ENCODE data around the gene ABI3BP. TPM values are rescaled to one million over a fixed set of nuclear protein-coding genes. Genes with fewer than 3 reads are reported as not detected.

The ABI3BP gene
- total and polyA plus RNA-seq, 2 donors (not counting 1 experiment from before 2014, with no cell fraction given), result 4.8 to 62.9 TPM

- Histone ChIP-seq H3K4me3 (replicated peaks in 1 of 4; ENCODE audit: control extremely low read depth in 1 of 4, insufficient read depth in 1 of 4, low read depth in 3 of 4, low read length in 4 of 4) (peak overlapping the region; percentile 57 to 66 (median 61)), H3K36me3 (ENCODE audit: control insufficient read depth, insufficient read depth, low read length) (no peaks in the 10 kb centered on the region), H3K27me3 (ENCODE audit: control insufficient read depth, insufficient read depth, low read length) (no peaks in the 10 kb centered on the region), H3K79me2 (ENCODE audit: control insufficient read depth, insufficient read depth, low read length) (no peaks in the 10 kb centered on the region), H3K4me2 (ENCODE audit: extremely low read depth, insufficient read depth, low read length) (peak overlapping the region; percentile 98), H3K9me3 (ENCODE audit: control insufficient read depth, insufficient read depth, low read depth, low read length) (no peaks in the 10 kb centered on the region), H3K4me1 (ENCODE audit: control insufficient read depth, extremely low read depth, insufficient read depth, low read length) (no peaks in the 10 kb centered on the region), H3K9ac (ENCODE audit: insufficient read depth, low read length) (peak overlapping the region; percentile 57), H2AFZ (ENCODE audit: low read length) (peak overlapping the region; percentile 93), H3K27ac (ENCODE audit: insufficient read depth, low read length) (peak overlapping the region; percentile 60), H4K20me1 (ENCODE audit: control insufficient read depth, extremely low read depth, insufficient read depth, low read length) (no peaks in the 10 kb centered on the region)
- TF ChIP-seq EZH2 (IDR thresholded peaks at IDR 0.05; ENCODE audit: low read length, missing control alignments) (no peak), CTCF (conservative IDR thresholded peaks at IDR 0.05 in 1 of 2, IDR thresholded peaks at IDR 0.05 in 1 of 2; ENCODE audit: low read depth in 1 of 2, low read length in 2 of 2) (no peak)
- peak in 1 of 2 donors; percentile 68 for DNase-seq (ENCODE audit: low read depth in 2 of 2)
Measured at GRCh38 chr3:100992231-100993012, 799 bp downstream of the ABI3BP start.

- Histone ChIP-seq H3K4me3 (replicated peaks in 1 of 4; ENCODE audit: control extremely low read depth in 1 of 4, insufficient read depth in 1 of 4, low read depth in 3 of 4, low read length in 4 of 4) (no peak overlapping the region), H2AFZ (ENCODE audit: low read length) (no peak overlapping the region), H3K27me3 (ENCODE audit: control insufficient read depth, insufficient read depth, low read length) (no peaks in the 10 kb centered on the region), H3K9ac (ENCODE audit: insufficient read depth, low read length) (no peak overlapping the region), H3K79me2 (ENCODE audit: control insufficient read depth, insufficient read depth, low read length) (no peaks in the 10 kb centered on the region), H3K27ac (ENCODE audit: insufficient read depth, low read length) (no peak overlapping the region), H3K9me3 (ENCODE audit: control insufficient read depth, insufficient read depth, low read depth, low read length) (no peaks in the 10 kb centered on the region), H3K4me2 (ENCODE audit: extremely low read depth, insufficient read depth, low read length) (no peak overlapping the region), H3K4me1 (ENCODE audit: control insufficient read depth, extremely low read depth, insufficient read depth, low read length) (peaks cover 3% of the 10 kb centered on the region), H4K20me1 (ENCODE audit: control insufficient read depth, extremely low read depth, insufficient read depth, low read length) (no peaks in the 10 kb centered on the region), H3K36me3 (ENCODE audit: control insufficient read depth, insufficient read depth, low read length) (no peaks in the 10 kb centered on the region)
- no peak for DNase-seq (ENCODE audit: low read depth in 2 of 2)
- TF ChIP-seq EZH2 (IDR thresholded peaks at IDR 0.05; ENCODE audit: low read length, missing control alignments), result no peak
- TF ChIP-seq CTCF (conservative IDR thresholded peaks at IDR 0.05 in 1 of 2, IDR thresholded peaks at IDR 0.05 in 1 of 2; ENCODE audit: low read depth in 1 of 2, low read length in 2 of 2), result no peak
Measured at GRCh38 chr3:100988080-100988479, 5.1 kb downstream of the ABI3BP start.

- Histone ChIP-seq H3K9ac (ENCODE audit: insufficient read depth, low read length) (no peak overlapping the region), H2AFZ (ENCODE audit: low read length) (peak overlapping the region; percentile 12), H3K4me2 (ENCODE audit: extremely low read depth, insufficient read depth, low read length) (no peak overlapping the region), H3K27me3 (ENCODE audit: control insufficient read depth, insufficient read depth, low read length) (no peaks in the 10 kb centered on the region), H3K27ac (ENCODE audit: insufficient read depth, low read length) (no peak overlapping the region), H4K20me1 (ENCODE audit: control insufficient read depth, extremely low read depth, insufficient read depth, low read length) (no peaks in the 10 kb centered on the region), H3K4me1 (ENCODE audit: control insufficient read depth, extremely low read depth, insufficient read depth, low read length) (peaks cover 3% of the 10 kb centered on the region), H3K79me2 (ENCODE audit: control insufficient read depth, insufficient read depth, low read length) (no peaks in the 10 kb centered on the region), H3K9me3 (ENCODE audit: control insufficient read depth, insufficient read depth, low read depth, low read length) (no peaks in the 10 kb centered on the region), H3K36me3 (ENCODE audit: control insufficient read depth, insufficient read depth, low read length) (no peaks in the 10 kb centered on the region), H3K4me3 (replicated peaks in 1 of 4; ENCODE audit: control extremely low read depth in 1 of 4, insufficient read depth in 1 of 4, low read depth in 3 of 4, low read length in 4 of 4) (no peak overlapping the region)
- TF ChIP-seq CTCF (conservative IDR thresholded peaks at IDR 0.05 in 1 of 2, IDR thresholded peaks at IDR 0.05 in 1 of 2; ENCODE audit: low read depth in 1 of 2, low read length in 2 of 2) (no peak), EZH2 (IDR thresholded peaks at IDR 0.05; ENCODE audit: low read length, missing control alignments) (no peak)
- DNase-seq (ENCODE audit: low read depth in 2 of 2), result no peak
Measured at GRCh38 chr3:100984308-100984707, 8.9 kb downstream of the ABI3BP start.

Data from fibroblast of lung (primary cell).